HCT116 (cell line): ENCODE results near the gene HIPK2. TPM values are rescaled to one million over a fixed set of nuclear protein-coding genes. Genes with fewer than 3 reads are reported as not detected.

ENCODE experiments used
- ATAC-seq: fragments of 200-7000 bp; cut with Tn5 transposase; 2 replicates; pipeline ENCODE4 v1.9.1; 2020; ENCODE audit warnings: mild to moderate bottlenecking, moderate library complexity
- BruUV-seq: library from RNA; stranded (reverse); fragments of 400-500 nt; replicated peaks from 2 replicates; lab custom pipeline; 2021; lab: Mats Ljungman, UMichigan
- CTCF ChIA-PET: fragments of 300-600 bp; sonication (Branson Sonifier 250); formaldehyde crosslinking; loops from one replicate; lab custom pipeline; 2021; ENCODE audit warnings: antibody characterized with exemption; lab: Charles Lee
- POLR2A ChIA-PET: fragments of 300-600, 350-600 bp; sonication (Branson Sonifier 250); formaldehyde crosslinking; loops from one replicate; lab custom pipeline; 2021; ENCODE audit warnings: antibody characterized with exemption; lab: Charles Lee
- RAD21 ChIA-PET, 2 experiments: fragments of 300-600 bp; sonication (Branson Sonifier 250); formaldehyde crosslinking; loops; one replicate each; lab custom pipeline; 2023; ENCODE audit warnings: low total read pairs in 2 of 2; ENCODE audit not compliant: uncharacterized antibody in 2 of 2, unreplicated experiment in 2 of 2, low non-redundant PET in 1 of 2; lab: Charles Lee
- DNase-seq: peaks from one replicate; pipeline ENCODE4 v3.0.0-alpha.2; 2010; ENCODE audit warnings: low read depth, low spot score
- H2AFZ ChIP-seq: fragments of 200-600 bp; shearing (Covaris generic), sonication (generic); 2 replicates; pipeline ENCODE4 v1.6.1; 2017; ENCODE audit warnings: low read depth, mixed run types, mixed read lengths, antibody characterized with exemption, low read length; ENCODE audit not compliant: poor library complexity, severe bottlenecking
- H3K27ac ChIP-seq: 2 replicates; pipeline ENCODE4 v1.5.1; 2012; ENCODE audit warnings: low read depth, low read length
- H3K27me3 ChIP-seq: fragments of 200-600 bp; sonication (generic); 2 replicates; pipeline ENCODE4 v1.6.1; 2016; ENCODE audit warnings: mixed run types, low read length, mixed read lengths; ENCODE audit not compliant: insufficient read depth
- H3K36me3 ChIP-seq, 2 experiments: fragments of 200-500 bp in 1 of 2; fragments of 200-600 bp in 1 of 2; sonication (Bioruptor generic) in 1 of 2; sonication (generic) in 1 of 2; 2 replicates each; pipeline versions ENCODE4 v1.5.1 to v1.6.1; 2014 to 2016; ENCODE audit warnings: low read length in 2 of 2, inconsistent platforms in 1 of 2, mixed read lengths in 1 of 2, mixed run types in 1 of 2; ENCODE audit not compliant: insufficient read depth in 2 of 2, control insufficient read depth in 1 of 2
- H3K4me1 ChIP-seq, 2 experiments: fragments of 200-600 bp in 1 of 2; sonication (generic) in 1 of 2; 2 replicates each; pipeline versions ENCODE4 v1.5.1 to v1.6.1; 2012 to 2017; ENCODE audit warnings: low read length in 2 of 2, inconsistent platforms in 1 of 2, mild to moderate bottlenecking in 1 of 2, mixed read lengths in 1 of 2, mixed run types in 1 of 2, moderate library complexity in 1 of 2; ENCODE audit not compliant: insufficient read depth in 2 of 2, control insufficient read depth in 1 of 2
- H3K4me2 ChIP-seq: fragments of 200-600 bp; sonication (generic); 2 replicates; pipeline ENCODE4 v1.6.1; 2017; ENCODE audit warnings: mixed run types, low read length, mixed read lengths
- H3K4me3 ChIP-seq, 2 experiments: fragments of 200-600 bp in 1 of 2; sonication (generic) in 1 of 2; replicated peaks in 1 of 2; 2 replicates each; pipeline ENCODE4 v1.5.1; 2011 to 2016; ENCODE audit warnings: low read length in 2 of 2, control low read depth in 1 of 2, low read depth in 1 of 2, mild to moderate bottlenecking in 1 of 2, mixed read lengths in 1 of 2, mixed run types in 1 of 2
- H3K79me2 ChIP-seq: fragments of 200-600 bp; sonication (generic); 2 replicates; pipeline ENCODE4 v1.6.1; 2017; ENCODE audit warnings: mild to moderate bottlenecking, mixed run types, low read length, moderate library complexity, mixed read lengths; ENCODE audit not compliant: insufficient read depth
- H3K9ac ChIP-seq: fragments of 200-600 bp; sonication (generic); 2 replicates; pipeline ENCODE4 v1.6.1; 2016; ENCODE audit warnings: low read length, mixed read lengths
- H3K9me2 ChIP-seq: fragments of 200-600 bp; sonication (generic), shearing (Covaris generic); 2 replicates; pipeline ENCODE4 v1.6.1; 2017; ENCODE audit warnings: mixed run types, mild to moderate bottlenecking, moderate library complexity; ENCODE audit not compliant: insufficient read depth
- H3K9me3 ChIP-seq, 2 experiments: fragments of 200-500 bp in 1 of 2; fragments of 200-600 bp in 1 of 2; sonication (Bioruptor generic) in 1 of 2; sonication (generic) in 1 of 2; 2 replicates each; pipeline ENCODE4 v1.6.1; 2014 to 2017; ENCODE audit warnings: low read length in 2 of 2, mixed read lengths in 2 of 2, inconsistent platforms in 1 of 2, low read depth in 1 of 2, mild to moderate bottlenecking in 1 of 2, mixed run types in 1 of 2, moderate library complexity in 1 of 2; ENCODE audit not compliant: control insufficient read depth in 1 of 2, insufficient read depth in 1 of 2
- H4K20me1 ChIP-seq: fragments of 200-600 bp; sonication (generic), shearing (Covaris generic); 2 replicates; pipeline ENCODE4 v1.6.1; 2017; ENCODE audit warnings: mixed run types, mild to moderate bottlenecking, moderate library complexity; ENCODE audit not compliant: insufficient read depth
- ATF3 ChIP-seq: IDR thresholded peaks from 2 replicates; pipeline ENCODE4 v1.6.1; 2012
- CBX3 ChIP-seq: IDR thresholded peaks from 2 replicates; pipeline ENCODE4 v1.6.1; 2012; ENCODE audit warnings: low read depth
- ELF1 ChIP-seq: IDR thresholded peaks from 2 replicates; pipeline ENCODE4 v1.6.1; 2012; ENCODE audit warnings: low read depth, borderline replicate concordance
- EZH2 ChIP-seq: fragments of 200-600 bp; sonication (generic); IDR thresholded peaks from 2 replicates; pipeline ENCODE4 v1.6.1; 2017; ENCODE audit warnings: antibody characterized with exemption, mixed run types
- EZH2phosphoT487 ChIP-seq: fragments of 200-600 bp; IDR thresholded peaks from 2 replicates; pipeline ENCODE4 v1.6.1; 2018; ENCODE audit warnings: antibody characterized with exemption, borderline replicate concordance
- FOSL1 ChIP-seq: IDR thresholded peaks from 2 replicates; pipeline ENCODE4 v1.6.1; 2012; ENCODE audit warnings: low read depth
- JUND ChIP-seq: IDR thresholded peaks from 2 replicates; pipeline ENCODE4 v1.6.1; 2012
- MAX ChIP-seq: IDR thresholded peaks from 2 replicates; pipeline ENCODE4 v1.6.1; 2012
- POLR2A ChIP-seq: IDR thresholded peaks from 2 replicates; pipeline ENCODE4 v1.7.0; 2011; ENCODE audit warnings: borderline replicate concordance; ENCODE audit not compliant: insufficient read depth, insufficient read length; ENCODE audit errors: extremely low read depth
- RAD21 ChIP-seq: IDR thresholded peaks from 2 replicates; pipeline ENCODE4 v1.6.1; 2012; ENCODE audit warnings: low read depth, mild to moderate bottlenecking
- REST ChIP-seq: IDR thresholded peaks from 2 replicates; pipeline ENCODE4 v1.6.1; 2012; ENCODE audit warnings: low read depth
- SRF ChIP-seq: IDR thresholded peaks from 2 replicates; pipeline ENCODE4 v1.6.1; 2012; ENCODE audit warnings: low read depth
- TCF7L2 ChIP-seq: IDR thresholded peaks from 2 replicates; pipeline ENCODE4 v1.7.0; 2011; ENCODE audit warnings: borderline replicate concordance, inconsistent platforms; ENCODE audit not compliant: insufficient read depth, insufficient read length; ENCODE audit errors: extremely low read depth
- YY1 ChIP-seq: IDR thresholded peaks from 2 replicates; pipeline ENCODE4 v1.6.1; 2011; ENCODE audit warnings: low read length, low read depth, moderate library complexity, mild to moderate bottlenecking; ENCODE audit not compliant: insufficient replicate concordance; ENCODE audit errors: extremely low read depth
- ZFX ChIP-seq: fragments of 450-650 bp; IDR thresholded peaks from 2 replicates; pipeline ENCODE4 v1.6.1; 2017
- intact Hi-C: fragments of 100-400 bp; cut with micrococcal nuclease; formaldehyde crosslinking; loops from 2 replicates; pipeline ENCODE4 v1.10.0; 2022
- total RNA-seq: library from RNA; stranded (reverse); gene quantifications from one replicate; pipeline ENCODE4 v1.2.1, GENCODE V29; 2021; ENCODE audit not compliant: unreplicated experiment
- TF ChIP-seq, protein P1 (sequence below), 3 experiments: fragments of 200-600 bp in 1 of 3; sonication (generic) in 1 of 3; IDR thresholded peaks in 2 of 3; conservative IDR thresholded peaks in 1 of 3; 2 replicates each; pipeline ENCODE4 v1.5.1; 2012 to 2017; ENCODE audit warnings: low read depth in 2 of 3, low read length in 2 of 3, antibody characterized with exemption in 1 of 3, borderline replicate concordance in 1 of 3, control low read depth in 1 of 3, mild to moderate bottlenecking in 1 of 3, mixed read lengths in 1 of 3, mixed run types in 1 of 3, moderate library complexity in 1 of 3; ENCODE audit not compliant: insufficient read depth in 1 of 3

The HIPK2 gene
- total RNA-seq, 1 experiment from 2014 or later: 49.5 TPM

DNA sequence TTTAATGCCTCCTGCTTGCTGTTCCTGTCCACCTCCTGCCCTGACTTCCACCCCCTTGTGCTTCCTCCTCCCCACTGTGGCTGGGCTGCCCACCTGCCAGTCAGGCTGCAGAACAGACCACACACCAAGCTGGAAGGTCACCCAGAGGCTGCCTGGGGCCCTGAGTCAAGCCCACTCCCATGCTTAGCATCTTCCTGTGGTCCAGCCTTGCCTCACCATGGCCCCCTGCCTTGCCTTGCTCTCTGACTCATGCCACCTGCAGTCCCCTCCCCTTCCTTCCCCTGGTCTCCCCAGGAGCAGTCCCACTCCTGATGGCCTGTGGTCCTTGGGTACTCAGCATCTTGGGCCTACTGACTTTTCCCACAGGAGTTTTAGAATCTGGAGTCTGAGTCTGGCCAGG is 252.0 kb downstream of the HIPK2 start:
- DNase-seq (no peak), ATAC-seq (no peak)
- ChIA-PET POLR2A (no interaction called here), CTCF (no interaction called here), RAD21 (no interaction called here)
- Histone ChIP-seq H2AFZ (no peak overlapping the region), H3K9me2 (no peaks in the 10 kb centered on the region), H3K79me2 (no peaks in the 10 kb centered on the region), H3K9me3 (no peaks in the 10 kb centered on the region), H3K4me3 (no peak overlapping the region), H3K4me1 (no peaks in the 10 kb centered on the region), H3K27ac (no peak overlapping the region), H4K20me1 (no peaks in the 10 kb centered on the region), H3K4me2 (no peak overlapping the region), H3K9ac (no peak overlapping the region), H3K27me3 (no peaks in the 10 kb centered on the region), H3K36me3 (no peaks in the 10 kb centered on the region)
- intact Hi-C loops: no loop called here
- BruUV-seq: no TSS peak
- TF ChIP-seq MAX (no peak), ZFX (no peak), EZH2phosphoT487 (no peak), FOSL1 (no peak), YY1 (no peak)

DNA sequence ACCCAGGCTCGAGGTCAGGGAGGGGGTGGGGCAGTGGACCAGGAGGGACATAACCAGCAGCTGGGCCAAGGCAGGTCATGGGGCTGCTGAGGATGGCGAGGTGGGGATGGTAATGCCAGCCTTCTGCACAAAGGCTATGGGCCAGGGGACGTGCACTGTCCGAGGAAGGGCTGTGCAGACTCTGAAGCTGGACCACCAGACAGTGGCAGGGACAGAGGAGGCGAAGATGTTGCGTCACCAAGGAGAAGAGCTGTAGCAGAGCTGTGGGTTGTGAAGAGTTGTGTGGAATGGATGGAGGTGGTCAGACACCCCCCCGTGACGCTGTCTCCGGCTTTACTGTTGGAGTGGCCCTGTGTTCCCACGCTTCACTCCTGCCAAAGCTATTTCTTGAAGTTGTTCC is 252.6 kb downstream of the HIPK2 start:
- DNase-seq (no peak), ATAC-seq (no peak)
- no peak overlapping the region for H3K4me3 ChIP-seq
- ChIA-PET POLR2A (no interaction called here), CTCF (no interaction called here), RAD21 (no interaction called here)
- H4K20me1 ChIP-seq: no peaks in the 10 kb centered on the region
- H3K9ac ChIP-seq: no peak overlapping the region
- H3K9me3 ChIP-seq: no peaks in the 10 kb centered on the region
- H2AFZ ChIP-seq: no peak overlapping the region
- no peaks in the 10 kb centered on the region for H3K4me1 ChIP-seq
- no peaks in the 10 kb centered on the region for H3K36me3 ChIP-seq
- no peaks in the 10 kb centered on the region for H3K9me2 ChIP-seq
- H3K79me2 ChIP-seq: no peaks in the 10 kb centered on the region
- no peak overlapping the region for H3K4me2 ChIP-seq
- no TSS peak for BruUV-seq
- no peak overlapping the region for H3K27ac ChIP-seq
- intact Hi-C loops: no loop called here
- no peaks in the 10 kb centered on the region for H3K27me3 ChIP-seq
- TF ChIP-seq POLR2A (no peak), TCF7L2 (no peak), EZH2phosphoT487 (no peak), FOSL1 (no peak), SRF (no peak), RAD21 (no peak), ATF3 (no peak), ELF1 (no peak), JUND (no peak), CBX3 (no peak), REST (no peak), MAX (no peak), ZFX (no peak), EZH2 (no peak)
- TF ChIP-seq, protein P1, sequence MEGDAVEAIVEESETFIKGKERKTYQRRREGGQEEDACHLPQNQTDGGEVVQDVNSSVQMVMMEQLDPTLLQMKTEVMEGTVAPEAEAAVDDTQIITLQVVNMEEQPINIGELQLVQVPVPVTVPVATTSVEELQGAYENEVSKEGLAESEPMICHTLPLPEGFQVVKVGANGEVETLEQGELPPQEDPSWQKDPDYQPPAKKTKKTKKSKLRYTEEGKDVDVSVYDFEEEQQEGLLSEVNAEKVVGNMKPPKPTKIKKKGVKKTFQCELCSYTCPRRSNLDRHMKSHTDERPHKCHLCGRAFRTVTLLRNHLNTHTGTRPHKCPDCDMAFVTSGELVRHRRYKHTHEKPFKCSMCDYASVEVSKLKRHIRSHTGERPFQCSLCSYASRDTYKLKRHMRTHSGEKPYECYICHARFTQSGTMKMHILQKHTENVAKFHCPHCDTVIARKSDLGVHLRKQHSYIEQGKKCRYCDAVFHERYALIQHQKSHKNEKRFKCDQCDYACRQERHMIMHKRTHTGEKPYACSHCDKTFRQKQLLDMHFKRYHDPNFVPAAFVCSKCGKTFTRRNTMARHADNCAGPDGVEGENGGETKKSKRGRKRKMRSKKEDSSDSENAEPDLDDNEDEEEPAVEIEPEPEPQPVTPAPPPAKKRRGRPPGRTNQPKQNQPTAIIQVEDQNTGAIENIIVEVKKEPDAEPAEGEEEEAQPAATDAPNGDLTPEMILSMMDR (IDR thresholded peaks at IDR 0.05 in 2 of 3, conservative IDR thresholded peaks at IDR 0.05 in 1 of 3; ENCODE audit: borderline replicate concordance in 1 of 3, insufficient read depth in 1 of 3, low read depth in 2 of 3, low read length in 2 of 3): no peak
